ENCODE data around the gene CSMD2. TPM values are rescaled to one million over a fixed set of nuclear protein-coding genes. Genes with fewer than 3 reads are reported as not detected.

CSMD2 gene
- total and polyA plus RNA-seq, 2 of the 8 experiments (the other 6 are each of a cell fraction or from before 2014, with no cell fraction given), result 7.0 to 14.7 TPM

- H3K14ac ChIP-seq (ENCODE audit: insufficient read length), result no peak overlapping the region
- peaks cover 2% of the 10 kb centered on the region; the same call in 1 of the 2 replicates for H3K79me1 ChIP-seq (ENCODE audit: low read depth, low read length)
- no peak overlapping the region for H2AFZ ChIP-seq (ENCODE audit: low read length)
- H3K18ac ChIP-seq (ENCODE audit: extremely low read depth, low read length), result no peak overlapping the region
- no peak overlapping the region for H2BK20ac ChIP-seq (ENCODE audit: low read length)
- H3K4ac ChIP-seq (replicated peaks; ENCODE audit: insufficient read length, low read depth, low read length), result no peak overlapping the region
- no peak overlapping the region for H3K27ac ChIP-seq (ENCODE audit: low read depth, low read length)
- peaks cover 0 to 1% of the 10 kb centered on the region in 2 experiments for H4K20me1 ChIP-seq (replicated peaks in 1 of 2; ENCODE audit: control insufficient read depth in 1 of 2, insufficient read depth in 2 of 2, low read length in 2 of 2)
- peaks cover 0 to 14% (median 0%) of the 10 kb centered on the region in 4 experiments; a peak in 2 of 8 replicates for H3K36me3 ChIP-seq (ENCODE audit: control insufficient read depth in 2 of 4, insufficient read depth in 4 of 4, low read length in 3 of 4)
- no peak overlapping the region for H4K91ac ChIP-seq (replicated peaks; ENCODE audit: insufficient read length, low read length)
- no peak for DNase-seq (ENCODE audit: low read depth in 1 of 2, low spot score in 2 of 2)
- no peaks in the 10 kb centered on the region for H3K23me2 ChIP-seq (ENCODE audit: low read depth, low read length)
- no peaks in the 10 kb centered on the region for H3K27me3 ChIP-seq (replicated peaks in 1 of 4; ENCODE audit: control insufficient read depth in 3 of 4, extremely low read depth in 1 of 4, insufficient read depth in 3 of 4, low read length in 3 of 4)
- ChIA-PET POLR2A (ENCODE audit: partially characterized antibody) (no interaction called here), CTCF (ENCODE audit: partially characterized antibody) (no interaction called here)
- H2BK12ac ChIP-seq (ENCODE audit: low read depth, low read length), result no peak overlapping the region
- H3K56ac ChIP-seq (replicated peaks; ENCODE audit: insufficient read length, low read depth, low read length), result no peak overlapping the region
- H3K79me2 ChIP-seq (ENCODE audit: control insufficient read depth in 1 of 2, insufficient read depth in 2 of 2, low read length in 2 of 2), result 0 out of 4 replicates have a peak, but pooled peaks cover 0 to under 1% of the 10 kb centered on the region in 2 experiments
- 86% methylated on average over 3 of the region's 3 CpGs; no CpG with 5 or more reads in 1 of the 2 experiments for WGBS, 2 experiments (ENCODE audit: extremely low coverage in 1 of 2, insufficient coverage in 1 of 2, insufficient read length in 1 of 2, insufficient replicate concordance in 2 of 2, low coverage in 1 of 2, low lambda C conversion rate in 2 of 2, missing lambda C conversion rate in 1 of 2)
- H4K5ac ChIP-seq (ENCODE audit: insufficient read length, low read depth, low read length), result no peak overlapping the region
- no peak for FAIRE-seq
- no peak overlapping the region for H2BK120ac ChIP-seq (replicated peaks; ENCODE audit: low read depth, low read length)
- H2AK5ac ChIP-seq (ENCODE audit: low read depth, low read length), result no peak overlapping the region
- no peak overlapping the region for H3K4me2 ChIP-seq (ENCODE audit: insufficient read depth in 1 of 2, low read depth in 2 of 2, low read length in 2 of 2)
- H3K4me3 ChIP-seq (ENCODE audit: extremely low read depth in 1 of 4, insufficient read depth in 2 of 4, low read depth in 3 of 4, low read length in 4 of 4), result no peak overlapping the region
- H4K8ac ChIP-seq (ENCODE audit: extremely low read depth, insufficient read depth, low read length), result no peak overlapping the region
- H3K4me1 ChIP-seq (replicated peaks in 1 of 4; ENCODE audit: control insufficient read depth in 3 of 4, insufficient read depth in 4 of 4, low read length in 3 of 4), result no peaks in the 10 kb centered on the region
- no peak overlapping the region for H3K23ac ChIP-seq (ENCODE audit: insufficient read length)
- H2BK15ac ChIP-seq (ENCODE audit: low read length), result no peak overlapping the region
- no peak overlapping the region for H2BK5ac ChIP-seq (ENCODE audit: low read depth, low read length)
- peaks cover 11 to 13% of the 10 kb centered on the region in 2 experiments for H3K9me3 ChIP-seq (ENCODE audit: insufficient read depth in 2 of 2, low read depth in 1 of 2, low read length in 1 of 2)
- H3K9ac ChIP-seq (replicated peaks in 1 of 4; ENCODE audit: extremely low read depth in 1 of 4, low read depth in 3 of 4, low read length in 3 of 4), result no peak overlapping the region
- TF ChIP-seq EZH2 (IDR thresholded peaks at IDR 0.05; ENCODE audit: low read depth, low read length, severe bottlenecking) (no peak), SUZ12 (IDR thresholded peaks at IDR 0.05; ENCODE audit: low read length) (no peak), SP4 (IDR thresholded peaks at IDR 0.05; ENCODE audit: low read length) (no peak), SP1 (IDR thresholded peaks at IDR 0.05; ENCODE audit: low read depth, low read length) (no peak), BCL11A (IDR thresholded peaks at IDR 0.05; ENCODE audit: low read depth in 2 of 2, low read length in 2 of 2) (no peak), CHD1 (IDR thresholded peaks at IDR 0.05; ENCODE audit: low read depth, low read length) (no peak), RAD21 (IDR thresholded peaks at IDR 0.05 in 1 of 2, conservative IDR thresholded peaks at IDR 0.05 in 1 of 2; ENCODE audit: low read depth in 2 of 2, low read length in 2 of 2) (no peak), NRF1 (IDR thresholded peaks at IDR 0.05; ENCODE audit: low read depth, low read length) (no peak), SAP30 (IDR thresholded peaks at IDR 0.05; ENCODE audit: insufficient read depth, insufficient replicate concordance, low read length) (no peak), CBX8 (IDR thresholded peaks at IDR 0.05; ENCODE audit: borderline replicate concordance, low read depth, low read length) (no peak), POLR2AphosphoS5 (IDR thresholded peaks at IDR 0.05; ENCODE audit: low read depth, low read length) (no peak), TAF7 (optimal IDR thresholded peaks at IDR 0.05; ENCODE audit: borderline replicate concordance, low read depth, low read length) (no peak)
Observed at GRCh38 chr1:34050709-34051485, 114.1 kb downstream of the CSMD2 start.
